HepG2 (cell line): ENCODE data around the gene HAPLN1. TPM values are rescaled to one million over a fixed set of nuclear protein-coding genes. Genes with fewer than 3 reads are reported as not detected.
A peak's percentile ranks its signal among the peaks of the same experiment; 100 is the strongest.

Experiments
- ATAC-seq: fragments of 200-7000 bp; cut with Tn5 transposase; 3 replicates; pipeline ENCODE4 v1.9.1; 2020; ENCODE audit warnings: mild to moderate bottlenecking, moderate library complexity
- BruUV-seq: library from RNA; stranded (reverse); fragments of 400-500 nt; replicated peaks from 2 replicates; lab custom pipeline; 2021; lab: Mats Ljungman, UMichigan
- CTCF ChIA-PET: fragments of 300-600 bp; formaldehyde crosslinking; extraction: SDS; loops from one replicate; lab custom pipeline; 2021; ENCODE audit warnings: low total read pairs, inconsistent platforms, low intra/inter-chr PET ratio; lab: Yijun Ruan, JAX
- POLR2A ChIA-PET: fragments of 350-600 bp; sonication (Branson Sonifier 250); formaldehyde crosslinking; loops from one replicate; lab custom pipeline; 2020; ENCODE audit warnings: antibody characterized with exemption, inconsistent platforms; lab: Yijun Ruan, JAX
- DNase-seq: peaks from one replicate; pipeline ENCODE4 v3.0.0-alpha.2; 2015; ENCODE audit warnings: low spot score
- FAIRE-seq: peaks from 3 replicates; lab custom pipeline; 2011; peaks lifted over from hg19 to GRCh38; lab: Jason Lieb, UNC
- H2AFZ ChIP-seq: one replicate; pipeline ENCODE4 v1.6.1; 2011; ENCODE audit warnings: low read length, inconsistent platforms
- H3K27ac ChIP-seq: fragments of 300-600 bp; 3 replicates; pipeline ENCODE4 v1.8.0; 2011; ENCODE audit warnings: mixed run types, mild to moderate bottlenecking, mixed read lengths, low read length, inconsistent platforms; ENCODE audit not compliant: insufficient read depth; ENCODE audit errors: extremely low read length
- H3K27me3 ChIP-seq, 2 experiments: fragments of 200-600 bp in 1 of 2; 2 replicates in 1 of 2; 3 replicates in 1 of 2; pipeline versions ENCODE4 v1.6.0 to v1.8.0; 2011; ENCODE audit warnings: low read length in 2 of 2, mild to moderate bottlenecking in 2 of 2, moderate library complexity in 2 of 2, inconsistent platforms in 1 of 2; ENCODE audit not compliant: insufficient read depth in 2 of 2, control insufficient read depth in 1 of 2
- H3K36me3 ChIP-seq, 2 experiments: fragments of 200-600 bp in 1 of 2; replicated peaks in 1 of 2; 2 replicates in 1 of 2; 3 replicates in 1 of 2; pipeline versions ENCODE4 v1.5.1 to v1.8.0; 2011; ENCODE audit warnings: low read length in 2 of 2, inconsistent platforms in 1 of 2; ENCODE audit not compliant: insufficient read depth in 2 of 2, control insufficient read depth in 1 of 2
- H3K4me1 ChIP-seq: 2 replicates; pipeline ENCODE4 v1.5.1; 2012; ENCODE audit warnings: low read length, inconsistent platforms; ENCODE audit not compliant: insufficient read depth
- H3K4me2 ChIP-seq: 2 replicates; pipeline ENCODE4 v1.6.0; 2011; ENCODE audit warnings: low read depth, low read length, inconsistent platforms
- H3K4me3 ChIP-seq, 3 experiments: fragments of 200-600 bp in 1 of 3; sonication (generic), shearing (Covaris generic) in 1 of 3; replicated peaks in 1 of 3; 2 replicates each; pipeline ENCODE4 v1.5.1; 2011 to 2016; ENCODE audit warnings: low read length in 3 of 3, inconsistent platforms in 2 of 3, low read depth in 2 of 3, mild to moderate bottlenecking in 2 of 3, control low read depth in 1 of 3, mixed read lengths in 1 of 3; ENCODE audit not compliant: insufficient read depth in 1 of 3
- H3K79me2 ChIP-seq: one replicate; pipeline ENCODE4 v1.6.1; 2011; ENCODE audit warnings: low read length, inconsistent platforms; ENCODE audit not compliant: insufficient read depth
- H3K9ac ChIP-seq: 2 replicates; pipeline ENCODE4 v1.6.0; 2011; ENCODE audit warnings: mild to moderate bottlenecking, low read depth, low read length, inconsistent platforms; ENCODE audit not compliant: insufficient read depth
- H3K9me3 ChIP-seq: 2 replicates; pipeline ENCODE4 v1.5.1; 2012; ENCODE audit warnings: mild to moderate bottlenecking, low read length
- H4K20me1 ChIP-seq: 2 replicates; pipeline ENCODE4 v1.6.0; 2011; ENCODE audit warnings: inconsistent platforms, mild to moderate bottlenecking, low read length, moderate library complexity; ENCODE audit not compliant: insufficient read depth
- CEBPB ChIP-seq: IDR thresholded peaks from 2 replicates; pipeline ENCODE4 v1.6.1; 2011; ENCODE audit warnings: low read depth, low read length, improper control_type of control experiment, borderline replicate concordance
- FOXA1 ChIP-seq, 2 experiments: fragments of 450-650 bp in 1 of 2; sonication (generic) in 1 of 2; formaldehyde crosslinking in 1 of 2; IDR thresholded peaks; 2 replicates each; pipeline versions ENCODE4 v1.4.0 to v1.6.1; 2016 to 2020; ENCODE audit warnings: missing genetic modification reagents in 1 of 2
- HNRNPUL1 ChIP-seq: fragments of 200-400 bp; formaldehyde crosslinking; IDR thresholded peaks from 2 replicates; pipeline ENCODE4 v1.6.1; 2017; ENCODE audit warnings: low read depth, mild to moderate bottlenecking, low read length, moderate library complexity
- MAFF ChIP-seq: IDR thresholded peaks from 2 replicates; pipeline ENCODE4 v1.6.1; 2011; ENCODE audit warnings: low read depth, low read length, improper control_type of control experiment
- MED1 ChIP-seq: sonication (generic); formaldehyde crosslinking; IDR thresholded peaks from 2 replicates; pipeline ENCODE4 v1.4.0; 2020; ENCODE audit warnings: missing genetic modification reagents
- MTA3 ChIP-seq: sonication (generic); formaldehyde crosslinking; IDR thresholded peaks from 2 replicates; pipeline ENCODE4 v1.4.0; 2020; ENCODE audit warnings: missing genetic modification reagents
- NR2C2 ChIP-seq: sonication (generic); formaldehyde crosslinking; IDR thresholded peaks from 2 replicates; pipeline ENCODE4 v1.4.0; 2020; ENCODE audit warnings: missing genetic modification reagents, mild to moderate bottlenecking, moderate library complexity, borderline replicate concordance
- RAD21 ChIP-seq: fragments of 450-650 bp; formaldehyde crosslinking; IDR thresholded peaks from 2 replicates; pipeline ENCODE4 v1.5.0; 2020; ENCODE audit warnings: mild to moderate bottlenecking
- RFX1 ChIP-seq: fragments of 450-650 bp; IDR thresholded peaks from 2 replicates; pipeline ENCODE4 v1.6.1; 2017
- SMAD3 ChIP-seq: sonication (generic); formaldehyde crosslinking; IDR thresholded peaks from 2 replicates; pipeline ENCODE4 v1.4.0; 2020; ENCODE audit warnings: missing genetic modification reagents
- SOX13 ChIP-seq, 3 experiments: fragments of 450-650 bp in 1 of 3; sonication (generic) in 1 of 3; formaldehyde crosslinking in 1 of 3; IDR thresholded peaks in 2 of 3; conservative IDR thresholded peaks in 1 of 3; 2 replicates each; pipeline versions ENCODE4 v1.5.0 to v1.6.1; 2016 to 2020; ENCODE audit warnings: antibody characterized with exemption in 1 of 3, mild to moderate bottlenecking in 1 of 3, missing compliant biosample characterization in 1 of 3, missing genetic modification reagents in 1 of 3, moderate library complexity in 1 of 3
- STAG1 ChIP-seq: sonication (generic); formaldehyde crosslinking; IDR thresholded peaks from 2 replicates; pipeline ENCODE4 v1.4.0; 2020; ENCODE audit warnings: missing genetic modification reagents
- YEATS2 ChIP-seq: sonication (generic); formaldehyde crosslinking; IDR thresholded peaks from 2 replicates; pipeline ENCODE4 v1.4.0; 2020; ENCODE audit warnings: missing genetic modification reagents, borderline replicate concordance
- ZFP36 ChIP-seq: fragments of 150-350 bp; IDR thresholded peaks from 2 replicates; pipeline ENCODE4 v1.6.1; 2018; ENCODE audit warnings: borderline replicate concordance, low read length, low read depth; ENCODE audit not compliant: partially characterized antibody
- ZFP62 ChIP-seq: sonication (generic); formaldehyde crosslinking; IDR thresholded peaks from 2 replicates; pipeline ENCODE4 v1.4.0; 2020; ENCODE audit warnings: missing genetic modification reagents
- ZNF282 ChIP-seq: fragments of 450-650 bp; IDR thresholded peaks from 2 replicates; pipeline ENCODE4 v1.6.1; 2018; ENCODE audit not compliant: partially characterized antibody
- ZNF337 ChIP-seq: sonication (generic); formaldehyde crosslinking; IDR thresholded peaks from 2 replicates; pipeline ENCODE4 v1.5.1; 2020; ENCODE audit warnings: missing genetic modification reagents, low read depth, mild to moderate bottlenecking, borderline replicate concordance
- ZNF451 ChIP-seq: sonication (generic); formaldehyde crosslinking; IDR thresholded peaks from 2 replicates; pipeline ENCODE4 v1.5.0; 2020; ENCODE audit warnings: mild to moderate bottlenecking, missing genetic modification reagents
- ZNF543 ChIP-seq: sonication (generic); formaldehyde crosslinking; IDR thresholded peaks from 2 replicates; pipeline ENCODE4 v1.4.0; 2020; ENCODE audit warnings: mild to moderate bottlenecking, missing genetic modification reagents
- WGBS: methylation state at CpG from one replicate; pipeline ENCODE4 v1.1.6; 2017; ENCODE audit warnings: low lambda C conversion rate; 5-methylcytosine and 5-hydroxymethylcytosine counted together
- in situ Hi-C: cut with HindIII; loops from 2 replicates; pipeline ENCODE4 v1.10.0; 2017; ENCODE audit warnings: low pct_unique_long_range_greater_than_20kb; ENCODE audit not compliant: extremely low pct_ligation_motif_present
- intact Hi-C: fragments of 100-400 bp; cut with micrococcal nuclease; formaldehyde crosslinking; loops from one replicate; pipeline ENCODE4 v1.10.0; 2022; ENCODE audit not compliant: unreplicated experiment
- polyA plus RNA-seq, 8 experiments: library from polyadenylated mRNA; depleted of rRNA in 3 of 8; stranded (reverse) in 7 of 8; unstranded in 1 of 8; fragments of >200 nt; fragmentation: Illumina TruSeq in 4 of 8; extraction: Trizol in 4 of 8; gene quantifications; 2 replicates each; pipeline versions ENCODE4 v1.2.1 to v1.2.3, GENCODE V29; 2011 to 2016; ENCODE audit warnings: low read depth in 4 of 8, missing spikeins in 1 of 8, mixed read lengths in 1 of 8; ENCODE audit not compliant: insufficient read depth in 1 of 8
- total RNA-seq, 5 experiments: library from RNA; depleted of rRNA; stranded (reverse); fragments of >200 nt; fragmentation: Illumina TruSeq; extraction: Trizol; gene quantifications; 2 replicates each; pipeline ENCODE4 v1.2.3, GENCODE V29; 2016; ENCODE audit warnings: low read depth in 1 of 5
- TF ChIP-seq, protein P1 (sequence below): IDR thresholded peaks from 2 replicates; pipeline ENCODE4 v1.6.1; 2012; ENCODE audit warnings: low read length, improper control_type of control experiment
- TF ChIP-seq, protein P2 (sequence below): IDR thresholded peaks from 2 replicates; pipeline ENCODE4 v1.6.1; 2016; ENCODE audit warnings: mild to moderate bottlenecking

HAPLN1 gene
- total and polyA plus RNA-seq, 2 of the 13 experiments (the other 11 are each of a cell fraction or from before 2014, with no cell fraction given) = not detected

DNA sequence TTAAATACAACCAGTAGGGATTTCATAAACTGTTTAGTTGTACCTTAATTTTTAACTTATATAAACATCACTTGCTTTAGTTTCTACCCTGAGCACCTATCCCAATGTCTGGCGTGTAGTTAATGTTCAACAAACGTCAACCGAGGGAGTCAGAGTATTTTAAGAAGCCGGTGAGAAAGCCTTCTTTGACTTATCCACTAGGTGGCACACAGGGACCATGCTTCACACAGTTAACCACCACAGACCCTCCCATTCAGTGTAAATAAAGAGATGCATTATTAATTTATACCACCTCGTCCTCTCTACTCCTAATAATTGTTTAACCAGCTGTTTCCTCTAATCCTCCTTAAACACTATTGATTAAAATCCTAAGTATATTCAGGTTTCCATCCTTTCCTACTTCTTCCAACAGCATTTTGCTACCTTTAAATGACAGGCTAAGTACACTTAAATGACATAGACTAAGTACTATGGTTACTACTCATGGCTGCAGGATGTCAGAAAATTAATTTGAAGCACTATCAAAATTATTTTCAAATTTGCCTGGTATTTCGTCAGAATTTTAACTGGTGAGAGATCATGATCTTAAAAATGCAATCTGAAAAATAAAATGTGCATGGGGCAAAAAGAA is 2.3 kb downstream of the HAPLN1 start:
- H2AFZ ChIP-seq = no peak overlapping the region
- H3K27ac ChIP-seq = no peak overlapping the region
- no peaks in the 10 kb centered on the region for H3K9me3 ChIP-seq
- no peaks in the 10 kb centered on the region for H3K79me2 ChIP-seq
- BruUV-seq = no TSS peak
- CTCF ChIA-PET = interaction anchor here (1.4 kb wide), 2 partner anchors 209 to 537 kb away, joined by 6 read pairs; no protein-coding TSS in a partner anchor
- FAIRE-seq (peak; percentile 92), ATAC-seq (peak; percentile 79), DNase-seq (peak; percentile 70)
- in situ Hi-C loops = loop anchor here (25.0 kb wide), 2 partner anchors 369 to 1319 kb away; no protein-coding TSS in a partner anchor
- intact Hi-C loops = loop anchor here (1.0 to 10.0 kb wide), 5 partner anchors 209 to 1332 kb away; no protein-coding TSS in a partner anchor
- POLR2A ChIA-PET = no interaction called here
- H4K20me1 ChIP-seq = no peaks in the 10 kb centered on the region
- no peak overlapping the region for H3K9ac ChIP-seq
- H3K27me3 ChIP-seq = peaks cover 7 to 24% of the 10 kb centered on the region in 2 experiments
- no peaks in the 10 kb centered on the region for H3K36me3 ChIP-seq
- no peak overlapping the region for H3K4me3 ChIP-seq
- H3K4me1 ChIP-seq = peaks cover 22% of the 10 kb centered on the region
- no peak overlapping the region for H3K4me2 ChIP-seq
- WGBS = 0% methylated on average over 6 of the region's 6 CpGs
- TF ChIP-seq CEBPB = no peak
- TF ChIP-seq, protein P1, sequence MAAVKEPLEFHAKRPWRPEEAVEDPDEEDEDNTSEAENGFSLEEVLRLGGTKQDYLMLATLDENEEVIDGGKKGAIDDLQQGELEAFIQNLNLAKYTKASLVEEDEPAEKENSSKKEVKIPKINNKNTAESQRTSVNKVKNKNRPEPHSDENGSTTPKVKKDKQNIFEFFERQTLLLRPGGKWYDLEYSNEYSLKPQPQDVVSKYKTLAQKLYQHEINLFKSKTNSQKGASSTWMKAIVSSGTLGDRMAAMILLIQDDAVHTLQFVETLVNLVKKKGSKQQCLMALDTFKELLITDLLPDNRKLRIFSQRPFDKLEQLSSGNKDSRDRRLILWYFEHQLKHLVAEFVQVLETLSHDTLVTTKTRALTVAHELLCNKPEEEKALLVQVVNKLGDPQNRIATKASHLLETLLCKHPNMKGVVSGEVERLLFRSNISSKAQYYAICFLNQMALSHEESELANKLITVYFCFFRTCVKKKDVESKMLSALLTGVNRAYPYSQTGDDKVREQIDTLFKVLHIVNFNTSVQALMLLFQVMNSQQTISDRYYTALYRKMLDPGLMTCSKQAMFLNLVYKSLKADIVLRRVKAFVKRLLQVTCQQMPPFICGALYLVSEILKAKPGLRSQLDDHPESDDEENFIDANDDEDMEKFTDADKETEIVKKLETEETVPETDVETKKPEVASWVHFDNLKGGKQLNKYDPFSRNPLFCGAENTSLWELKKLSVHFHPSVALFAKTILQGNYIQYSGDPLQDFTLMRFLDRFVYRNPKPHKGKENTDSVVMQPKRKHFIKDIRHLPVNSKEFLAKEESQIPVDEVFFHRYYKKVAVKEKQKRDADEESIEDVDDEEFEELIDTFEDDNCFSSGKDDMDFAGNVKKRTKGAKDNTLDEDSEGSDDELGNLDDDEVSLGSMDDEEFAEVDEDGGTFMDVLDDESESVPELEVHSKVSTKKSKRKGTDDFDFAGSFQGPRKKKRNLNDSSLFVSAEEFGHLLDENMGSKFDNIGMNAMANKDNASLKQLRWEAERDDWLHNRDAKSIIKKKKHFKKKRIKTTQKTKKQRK = no peak
- TF ChIP-seq NR2C2 (CRISPR knock-in tag) = no peak
- no peak for TF ChIP-seq FOXA1 (IDR thresholded peaks at IDR 0.05)
- TF ChIP-seq FOXA1 (CRISPR knock-in tag; IDR thresholded peaks at IDR 0.05) = peak; percentile 65
- 0 out of 2 replicates have a peak, but pooled peaks have one; percentile 38 for TF ChIP-seq SMAD3 (CRISPR knock-in tag)
- TF ChIP-seq ZFP36 = peak; percentile 4
- 0 out of 2 replicates have a peak, but pooled peaks have one; percentile 24 for TF ChIP-seq YEATS2
- TF ChIP-seq ZNF543 (CRISPR knock-in tag) = no peak
- peak; percentile 94 for TF ChIP-seq STAG1 (CRISPR knock-in tag)
- TF ChIP-seq RAD21 (CRISPR knock-in tag) = peak; percentile 83
- TF ChIP-seq ZFP62 (CRISPR knock-in tag) = no peak
- no peak for TF ChIP-seq SOX13 (IDR thresholded peaks at IDR 0.05)
- TF ChIP-seq SOX13 (CRISPR knock-in tag; conservative IDR thresholded peaks at IDR 0.05 in 1 of 2, IDR thresholded peaks at IDR 0.05 in 1 of 2) = no peak
- no peak for TF ChIP-seq RFX1
- TF ChIP-seq ZNF451 (CRISPR knock-in tag) = no peak
- TF ChIP-seq, protein P2, sequence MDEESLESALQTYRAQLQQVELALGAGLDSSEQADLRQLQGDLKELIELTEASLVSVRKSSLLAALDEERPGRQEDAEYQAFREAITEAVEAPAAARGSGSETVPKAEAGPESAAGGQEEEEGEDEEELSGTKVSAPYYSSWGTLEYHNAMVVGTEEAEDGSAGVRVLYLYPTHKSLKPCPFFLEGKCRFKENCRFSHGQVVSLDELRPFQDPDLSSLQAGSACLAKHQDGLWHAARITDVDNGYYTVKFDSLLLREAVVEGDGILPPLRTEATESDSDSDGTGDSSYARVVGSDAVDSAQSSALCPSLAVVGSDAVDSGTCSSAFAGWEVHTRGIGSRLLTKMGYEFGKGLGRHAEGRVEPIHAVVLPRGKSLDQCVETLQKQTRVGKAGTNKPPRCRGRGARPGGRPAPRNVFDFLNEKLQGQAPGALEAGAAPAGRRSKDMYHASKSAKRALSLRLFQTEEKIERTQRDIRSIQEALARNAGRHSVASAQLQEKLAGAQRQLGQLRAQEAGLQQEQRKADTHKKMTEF = peak; percentile 42; the same call in 1 of the 2 replicates
- no peak for TF ChIP-seq ZNF337 (CRISPR knock-in tag)
- no peak for TF ChIP-seq MTA3
- TF ChIP-seq HNRNPUL1 = 0 out of 2 replicates have a peak, but pooled peaks have one; percentile 27
- TF ChIP-seq MAFF = no peak
- no peak for TF ChIP-seq ZNF282
- TF ChIP-seq MED1 = no peak
